ENCODE data around the gene SFMBT2.

DNA sequence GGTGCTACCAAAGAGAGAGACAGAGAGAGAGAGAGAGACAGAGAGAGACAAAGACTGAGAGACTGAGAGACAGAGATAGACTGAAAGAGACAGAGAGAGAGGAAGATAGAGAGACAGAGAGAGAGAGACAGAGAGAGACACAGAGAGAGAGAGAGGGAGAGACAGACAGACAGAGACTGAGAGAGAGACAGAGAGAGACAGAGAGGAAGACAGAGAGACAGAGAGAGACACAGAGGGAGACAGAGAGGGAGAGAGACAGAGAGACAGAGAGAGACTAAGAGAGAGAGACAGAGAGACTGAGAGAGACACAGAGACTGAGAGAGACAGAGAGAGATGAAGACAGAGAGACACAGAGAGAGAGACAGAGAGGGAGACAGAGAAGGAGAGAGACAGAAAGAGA, 91.2 kb downstream of the SFMBT2 start:
- no peak for TF ChIP-seq POLR2AphosphoS5 (IDR thresholded peaks at IDR 0.05)
- TF ChIP-seq, protein P1, sequence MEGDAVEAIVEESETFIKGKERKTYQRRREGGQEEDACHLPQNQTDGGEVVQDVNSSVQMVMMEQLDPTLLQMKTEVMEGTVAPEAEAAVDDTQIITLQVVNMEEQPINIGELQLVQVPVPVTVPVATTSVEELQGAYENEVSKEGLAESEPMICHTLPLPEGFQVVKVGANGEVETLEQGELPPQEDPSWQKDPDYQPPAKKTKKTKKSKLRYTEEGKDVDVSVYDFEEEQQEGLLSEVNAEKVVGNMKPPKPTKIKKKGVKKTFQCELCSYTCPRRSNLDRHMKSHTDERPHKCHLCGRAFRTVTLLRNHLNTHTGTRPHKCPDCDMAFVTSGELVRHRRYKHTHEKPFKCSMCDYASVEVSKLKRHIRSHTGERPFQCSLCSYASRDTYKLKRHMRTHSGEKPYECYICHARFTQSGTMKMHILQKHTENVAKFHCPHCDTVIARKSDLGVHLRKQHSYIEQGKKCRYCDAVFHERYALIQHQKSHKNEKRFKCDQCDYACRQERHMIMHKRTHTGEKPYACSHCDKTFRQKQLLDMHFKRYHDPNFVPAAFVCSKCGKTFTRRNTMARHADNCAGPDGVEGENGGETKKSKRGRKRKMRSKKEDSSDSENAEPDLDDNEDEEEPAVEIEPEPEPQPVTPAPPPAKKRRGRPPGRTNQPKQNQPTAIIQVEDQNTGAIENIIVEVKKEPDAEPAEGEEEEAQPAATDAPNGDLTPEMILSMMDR (IDR thresholded peaks at IDR 0.05) = no peak
- TF ChIP-seq POLR2A (IDR thresholded peaks at IDR 0.05) = no peak

Measured in prostate gland (tissue), 2 donors.